ENCODE data around the gene MCM7.

The MCM7 gene

DNA sequence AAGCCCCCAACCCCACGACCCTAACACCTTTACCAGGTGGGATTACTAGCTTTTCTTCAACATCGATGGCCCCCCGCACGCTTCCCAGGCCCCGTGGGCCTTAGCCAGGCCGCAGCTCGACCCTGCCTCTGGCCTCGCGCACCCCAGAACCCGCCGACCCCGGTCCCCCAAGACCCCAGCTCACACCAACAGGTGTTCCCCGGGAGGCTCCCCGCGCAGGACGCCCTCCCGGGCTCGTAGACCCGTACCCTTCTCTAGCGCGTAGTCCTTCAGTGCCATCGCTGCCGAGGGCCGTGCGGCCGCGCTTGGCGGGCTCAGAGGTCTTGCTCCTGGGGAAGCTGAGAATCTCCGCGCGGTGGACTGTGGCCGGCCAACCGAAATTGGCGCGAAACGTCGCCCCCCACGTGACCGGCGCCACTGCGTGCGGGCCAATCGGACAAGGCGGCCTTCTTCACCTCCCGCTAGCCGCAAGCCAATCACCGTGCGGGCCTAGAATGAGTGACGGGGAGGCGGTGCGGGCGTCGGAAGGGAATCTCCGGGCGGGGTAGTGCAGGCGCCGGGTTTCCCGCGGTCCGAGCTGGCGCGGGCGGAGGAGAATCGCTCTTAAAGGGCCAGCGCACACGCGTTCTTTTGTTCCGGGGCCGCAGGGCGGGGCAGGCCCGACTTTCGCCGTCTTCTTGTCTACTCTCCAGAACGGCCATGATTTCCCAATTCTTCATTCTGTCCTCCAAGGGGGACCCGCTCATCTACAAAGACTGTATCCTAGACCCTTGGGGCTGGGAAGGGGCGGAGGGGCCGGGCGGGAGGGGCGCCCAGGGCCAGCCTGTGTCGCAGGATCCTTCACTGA lies at the start of gene MCM7, which contains the start of gene AP4M1:
Gene MCM7, minus strand, starts transcription at position 382 of the 847 bp plus-strand sequence. Its CDS starts 103 bp downstream, at position 279.
Gene AP4M1, plus strand, starts transcription at position 628 of the 847 bp plus-strand sequence. Its CDS starts 72 bp downstream, at position 700.
- TF ChIP-seq CTCF (IDR thresholded peaks at IDR 0.05): no peak

DNA sequence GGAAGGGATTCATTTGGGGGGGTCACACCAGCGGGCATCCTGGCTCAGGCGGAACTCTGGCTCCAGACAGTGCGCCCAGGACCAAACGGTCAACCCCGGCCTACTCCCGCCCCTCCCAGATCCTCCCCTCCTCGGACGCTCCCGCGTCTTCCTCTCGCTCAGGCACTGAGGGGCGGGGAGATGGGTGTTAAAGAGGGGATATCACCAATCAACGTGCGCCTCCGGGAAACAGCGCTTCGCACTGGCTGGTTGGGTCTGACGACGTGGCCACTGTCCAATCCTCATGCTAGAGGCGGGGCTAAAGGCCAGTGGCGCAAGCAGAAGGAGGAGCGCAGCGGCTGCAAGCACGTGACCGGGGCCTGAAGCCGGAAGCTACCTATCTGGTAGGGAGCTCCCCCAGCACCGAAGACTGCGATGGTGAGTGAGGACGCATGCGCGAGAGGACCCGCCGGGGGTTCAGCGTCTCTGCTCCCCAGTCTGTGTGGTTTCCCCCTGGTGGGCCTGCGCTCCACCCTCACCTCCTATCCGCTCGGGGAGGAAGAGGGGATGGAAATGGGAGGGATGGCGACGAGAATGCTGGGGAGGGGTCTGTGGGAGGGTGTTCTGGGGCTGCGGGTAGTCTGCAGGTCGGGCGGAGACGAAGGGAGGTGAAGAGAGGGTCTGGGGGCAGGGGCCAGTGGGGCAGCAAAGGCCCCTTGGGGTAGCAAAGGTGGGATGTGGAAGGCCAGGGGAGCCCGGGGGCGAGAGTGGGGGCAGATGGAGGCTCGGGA lies 47.5 kb upstream of the MCM7 start, which contains the start of gene LAMTOR4:
Gene LAMTOR4, plus strand, starts transcription at position 360 of the 770 bp plus-strand sequence. Its CDS starts 55 bp downstream, at position 415.
- no peak for TF ChIP-seq CTCF (IDR thresholded peaks at IDR 0.05)

GRCh38 chr7:100148225-100148558 lies 47.0 kb upstream of the MCM7 start:
- no peak for TF ChIP-seq CTCF (IDR thresholded peaks at IDR 0.05)

- no peak for TF ChIP-seq CTCF (IDR thresholded peaks at IDR 0.05)
Measured at GRCh38 chr7:100147278-100147677, 46.1 kb upstream of the MCM7 start.

- no peak for TF ChIP-seq CTCF (IDR thresholded peaks at IDR 0.05)
Measured at GRCh38 chr7:100142461-100142860, 41.3 kb upstream of the MCM7 start.

DNA sequence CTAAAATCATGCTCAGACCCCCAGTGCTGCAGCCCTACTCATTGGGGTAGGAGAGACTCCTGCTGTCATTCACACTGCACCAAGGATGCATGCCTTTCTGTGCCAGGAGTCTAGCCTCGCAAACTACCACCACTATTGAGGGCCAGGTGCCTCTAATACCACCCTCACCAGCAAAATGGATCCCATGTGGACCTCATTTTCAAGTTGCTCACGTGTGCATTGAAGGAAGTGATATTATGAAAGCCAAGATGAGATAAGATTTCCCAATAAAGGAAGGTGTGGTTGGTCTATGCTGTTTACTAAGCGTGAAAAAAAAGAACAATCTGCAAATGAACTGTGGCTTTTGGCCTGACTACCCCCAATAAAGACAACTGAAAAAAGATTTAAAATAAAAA lies 40.4 kb upstream of the MCM7 start:
- TF ChIP-seq CTCF (IDR thresholded peaks at IDR 0.05): no peak

DNA sequence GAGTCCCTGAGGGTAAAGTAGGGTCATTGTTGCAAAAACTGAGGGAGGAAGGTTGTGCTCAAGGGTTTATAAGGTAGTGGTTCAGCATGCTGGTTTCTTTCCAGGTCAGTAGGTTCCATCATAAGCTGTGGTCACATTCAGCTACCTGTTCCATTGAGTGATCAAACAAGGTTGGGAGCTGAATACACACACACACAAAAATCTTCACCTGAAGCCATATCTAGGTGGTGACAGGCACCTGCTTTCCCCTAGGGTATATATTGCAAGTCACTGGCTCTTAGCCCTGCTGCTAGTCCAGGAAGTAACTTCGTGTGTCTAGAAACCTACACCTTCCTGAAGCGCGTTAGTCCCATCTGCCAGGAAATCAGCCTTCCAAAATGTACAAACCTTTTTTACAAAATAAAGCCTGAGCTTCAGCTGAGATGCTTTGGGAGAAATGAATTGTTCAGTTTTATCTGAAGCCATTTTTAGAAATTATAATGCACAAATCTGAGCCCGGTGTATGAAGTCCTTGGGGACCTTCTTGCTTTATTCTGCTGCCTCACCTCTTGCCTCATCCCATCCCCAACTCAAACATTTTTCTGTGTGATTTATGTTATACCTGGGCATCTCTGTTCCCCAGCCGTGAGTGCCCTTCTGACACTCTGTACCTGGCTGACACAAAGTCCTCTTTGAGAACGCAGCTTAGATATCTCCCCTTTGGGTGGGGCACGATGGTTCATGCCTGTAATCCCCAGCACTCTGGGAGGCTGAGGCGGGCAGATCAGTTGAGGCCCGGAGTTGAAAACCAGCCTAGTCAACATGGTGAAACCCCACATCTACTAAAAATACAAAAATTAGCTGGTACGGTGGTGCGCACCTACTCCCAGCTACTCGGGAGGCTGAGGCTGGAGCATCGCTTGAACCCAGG lies 36.9 kb upstream of the MCM7 start:
- no peak for TF ChIP-seq CTCF (IDR thresholded peaks at IDR 0.05)

Data from LNCAP (cell line).